Suprapubic skin (tissue), 3 donors: Measurements from ENCODE around the gene FES.

ENCODE experiments used
- POLR2AphosphoS5 ChIP-seq, 3 donors: sonication (generic); formaldehyde crosslinking; IDR thresholded peaks; one replicate each; pipeline ENCODE4 v1.6.1; 2017; ENCODE audit warnings: antibody characterized with exemption in 3 of 3
- TF ChIP-seq, protein P1 (sequence below), 2 donors: fragments of 200-600 bp in 1 of 2; fragments of 450-650 bp in 1 of 2; sonication (generic) in 1 of 2; IDR thresholded peaks; one replicate each; pipeline ENCODE4 v1.5.1; 2016 to 2019; ENCODE audit warnings: antibody characterized with exemption in 2 of 2, mild to moderate bottlenecking in 1 of 2, moderate library complexity in 1 of 2

DNA sequence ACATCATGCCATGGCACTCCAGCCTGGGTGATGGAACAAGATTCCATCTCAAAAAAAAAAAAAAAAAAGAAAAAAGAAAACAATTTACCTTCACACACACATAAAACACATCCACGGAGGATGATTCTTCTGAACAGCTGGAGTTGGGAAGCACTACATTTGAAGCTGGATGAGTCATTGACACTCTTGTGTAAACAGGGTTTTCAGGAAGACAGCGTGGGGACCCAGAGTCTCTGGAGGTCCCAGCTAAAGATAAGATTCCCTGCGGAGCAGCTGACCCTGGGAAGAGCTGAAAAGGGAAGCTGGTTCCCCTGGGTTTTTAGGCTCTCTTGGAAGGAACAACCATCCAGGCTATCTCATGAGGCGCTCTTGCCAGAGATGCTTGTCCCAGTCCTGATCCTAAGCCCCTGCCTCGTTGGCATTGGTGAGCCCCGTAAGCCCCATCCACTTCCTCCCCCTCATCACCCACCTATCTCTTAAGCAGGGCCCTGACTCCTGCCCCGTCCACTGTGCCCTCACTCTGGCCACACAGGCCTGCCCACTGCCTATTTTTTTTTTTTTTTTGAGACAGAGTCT lies 47.9 kb upstream of the FES start:
- TF ChIP-seq POLR2AphosphoS5 (IDR thresholded peaks at IDR 0.05) = no peak
- TF ChIP-seq, protein P1, sequence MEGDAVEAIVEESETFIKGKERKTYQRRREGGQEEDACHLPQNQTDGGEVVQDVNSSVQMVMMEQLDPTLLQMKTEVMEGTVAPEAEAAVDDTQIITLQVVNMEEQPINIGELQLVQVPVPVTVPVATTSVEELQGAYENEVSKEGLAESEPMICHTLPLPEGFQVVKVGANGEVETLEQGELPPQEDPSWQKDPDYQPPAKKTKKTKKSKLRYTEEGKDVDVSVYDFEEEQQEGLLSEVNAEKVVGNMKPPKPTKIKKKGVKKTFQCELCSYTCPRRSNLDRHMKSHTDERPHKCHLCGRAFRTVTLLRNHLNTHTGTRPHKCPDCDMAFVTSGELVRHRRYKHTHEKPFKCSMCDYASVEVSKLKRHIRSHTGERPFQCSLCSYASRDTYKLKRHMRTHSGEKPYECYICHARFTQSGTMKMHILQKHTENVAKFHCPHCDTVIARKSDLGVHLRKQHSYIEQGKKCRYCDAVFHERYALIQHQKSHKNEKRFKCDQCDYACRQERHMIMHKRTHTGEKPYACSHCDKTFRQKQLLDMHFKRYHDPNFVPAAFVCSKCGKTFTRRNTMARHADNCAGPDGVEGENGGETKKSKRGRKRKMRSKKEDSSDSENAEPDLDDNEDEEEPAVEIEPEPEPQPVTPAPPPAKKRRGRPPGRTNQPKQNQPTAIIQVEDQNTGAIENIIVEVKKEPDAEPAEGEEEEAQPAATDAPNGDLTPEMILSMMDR (IDR thresholded peaks at IDR 0.05) = no peak
